Measurements from ENCODE around the gene RANBP9. TPM values are rescaled to one million over a fixed set of nuclear protein-coding genes. Genes with fewer than 3 reads are reported as not detected.

RANBP9 gene
- total RNA-seq, 1 donor from 2014 or later, result 44.8 TPM

- H3F3A ChIP-seq (ENCODE audit: low read depth), result peaks cover 5% of the 10 kb centered on the region
- H3K27me3 ChIP-seq, result no peaks in the 10 kb centered on the region
- no peak overlapping the region for H3K27ac Mint-ChIP-seq
- DNase-seq (ENCODE audit: low spot score), result no peak
- H3K27me3 Mint-ChIP-seq (ENCODE audit: insufficient read depth, low read depth), result no peaks in the 10 kb centered on the region
- peaks cover 9% of the 10 kb centered on the region for H3K9me3 ChIP-seq (ENCODE audit: low read depth)
- peaks cover 7% of the 10 kb centered on the region for H3K36me3 ChIP-seq
- H3K4me2 ChIP-seq, result no peak overlapping the region
- no peak overlapping the region for H3K27ac ChIP-seq
- no peak overlapping the region for H2AFZ ChIP-seq (replicated peaks)
- no peak overlapping the region for H3K4me3 ChIP-seq
- H3K9ac ChIP-seq, result no peak overlapping the region
- no peaks in the 10 kb centered on the region for H4K20me1 ChIP-seq (ENCODE audit: low read depth)
- no peaks in the 10 kb centered on the region for H3K4me1 ChIP-seq
- peaks cover 100% of the 10 kb centered on the region for H3K79me2 ChIP-seq (ENCODE audit: low read depth)
- TF ChIP-seq, protein P1, sequence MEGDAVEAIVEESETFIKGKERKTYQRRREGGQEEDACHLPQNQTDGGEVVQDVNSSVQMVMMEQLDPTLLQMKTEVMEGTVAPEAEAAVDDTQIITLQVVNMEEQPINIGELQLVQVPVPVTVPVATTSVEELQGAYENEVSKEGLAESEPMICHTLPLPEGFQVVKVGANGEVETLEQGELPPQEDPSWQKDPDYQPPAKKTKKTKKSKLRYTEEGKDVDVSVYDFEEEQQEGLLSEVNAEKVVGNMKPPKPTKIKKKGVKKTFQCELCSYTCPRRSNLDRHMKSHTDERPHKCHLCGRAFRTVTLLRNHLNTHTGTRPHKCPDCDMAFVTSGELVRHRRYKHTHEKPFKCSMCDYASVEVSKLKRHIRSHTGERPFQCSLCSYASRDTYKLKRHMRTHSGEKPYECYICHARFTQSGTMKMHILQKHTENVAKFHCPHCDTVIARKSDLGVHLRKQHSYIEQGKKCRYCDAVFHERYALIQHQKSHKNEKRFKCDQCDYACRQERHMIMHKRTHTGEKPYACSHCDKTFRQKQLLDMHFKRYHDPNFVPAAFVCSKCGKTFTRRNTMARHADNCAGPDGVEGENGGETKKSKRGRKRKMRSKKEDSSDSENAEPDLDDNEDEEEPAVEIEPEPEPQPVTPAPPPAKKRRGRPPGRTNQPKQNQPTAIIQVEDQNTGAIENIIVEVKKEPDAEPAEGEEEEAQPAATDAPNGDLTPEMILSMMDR (IDR thresholded peaks at IDR 0.05), result no peak
- TF ChIP-seq EZH2phosphoT487 (IDR thresholded peaks at IDR 0.05), result no peak
- no peak for TF ChIP-seq EZH2 (IDR thresholded peaks at IDR 0.05)
- peaks cover 36% of the 10 kb centered on the region for H3K9me3 Mint-ChIP-seq
- H3K36me3 Mint-ChIP-seq, result peaks cover 35% of the 10 kb centered on the region
- H3K4me3 Mint-ChIP-seq, result no peak overlapping the region
- no peaks in the 10 kb centered on the region for H3K4me1 Mint-ChIP-seq
Measured at GRCh38 chr6:13673368-13673767, 38.3 kb downstream of the RANBP9 start.

GRCh38 chr6:13672904-13673303 lies 38.7 kb downstream of the RANBP9 start:
- Histone ChIP-seq H3K4me3 (no peak overlapping the region), H3K27me3 (no peaks in the 10 kb centered on the region), H3K9ac (no peak overlapping the region), H4K20me1 (ENCODE audit: low read depth) (no peaks in the 10 kb centered on the region), H3K36me3 (peaks cover 7% of the 10 kb centered on the region), H3K27ac (no peak overlapping the region), H2AFZ (replicated peaks) (no peak overlapping the region), H3F3A (ENCODE audit: low read depth) (peaks cover 5% of the 10 kb centered on the region), H3K79me2 (ENCODE audit: low read depth) (peaks cover 100% of the 10 kb centered on the region), H3K9me3 (ENCODE audit: low read depth) (peaks cover 9% of the 10 kb centered on the region), H3K4me2 (no peak overlapping the region), H3K4me1 (no peaks in the 10 kb centered on the region)
- no peak for TF ChIP-seq EZH2 (IDR thresholded peaks at IDR 0.05)
- TF ChIP-seq, protein P1 (IDR thresholded peaks at IDR 0.05), result no peak
- no peak for TF ChIP-seq EZH2phosphoT487 (IDR thresholded peaks at IDR 0.05)
- H3K4me1 Mint-ChIP-seq, result no peaks in the 10 kb centered on the region
- peaks cover 39% of the 10 kb centered on the region for H3K9me3 Mint-ChIP-seq
- H3K36me3 Mint-ChIP-seq, result peaks cover 35% of the 10 kb centered on the region
- H3K27me3 Mint-ChIP-seq (ENCODE audit: insufficient read depth, low read depth), result no peaks in the 10 kb centered on the region
- H3K27ac Mint-ChIP-seq, result no peak overlapping the region
- H3K4me3 Mint-ChIP-seq, result no peak overlapping the region
- no peak for DNase-seq (ENCODE audit: low spot score)

- TF ChIP-seq, protein P1 (IDR thresholded peaks at IDR 0.05), result no peak
- Histone ChIP-seq H3K79me2 (ENCODE audit: low read depth) (peaks cover 100% of the 10 kb centered on the region), H3F3A (ENCODE audit: low read depth) (peaks cover 5% of the 10 kb centered on the region), H3K27me3 (no peaks in the 10 kb centered on the region), H3K27ac (no peak overlapping the region), H3K36me3 (peaks cover under 1% of the 10 kb centered on the region), H2AFZ (replicated peaks) (no peak overlapping the region), H3K9me3 (ENCODE audit: low read depth) (peaks cover under 1% of the 10 kb centered on the region), H3K9ac (no peak overlapping the region), H3K4me3 (no peak overlapping the region), H3K4me2 (no peak overlapping the region), H4K20me1 (ENCODE audit: low read depth) (no peaks in the 10 kb centered on the region), H3K4me1 (no peaks in the 10 kb centered on the region)
- peaks cover 38% of the 10 kb centered on the region for H3K9me3 Mint-ChIP-seq
- no peaks in the 10 kb centered on the region for H3K27me3 Mint-ChIP-seq (ENCODE audit: insufficient read depth, low read depth)
- peaks cover 35% of the 10 kb centered on the region for H3K36me3 Mint-ChIP-seq
- no peaks in the 10 kb centered on the region for H3K4me1 Mint-ChIP-seq
- H3K27ac Mint-ChIP-seq, result no peak overlapping the region
- DNase-seq (ENCODE audit: low spot score), result no peak
- no peak overlapping the region for H3K4me3 Mint-ChIP-seq
Measured at GRCh38 chr6:13671548-13672127, 40.0 kb downstream of the RANBP9 start.

Measured in neural progenitor cell (in vitro differentiated cells).